NCI-H345 treated with DMSO at 0.1 percent for 48 hours (cell line): Measurements from ENCODE around the gene FRMD7.

Experiments
- DNase-seq: peaks from one replicate; lab custom pipeline; 2025; ENCODE audit not compliant: unreplicated experiment; lab: John Stamatoyannopoulos, UW

The FRMD7 gene

GRCh38 chrX:132037479-132037993 is 90.3 kb downstream of the FRMD7 start:
- DNase-seq = no peak

- DNase-seq = no peak
These were observed 93.2 kb downstream of the FRMD7 start for GRCh38 chrX:132034648-132035047.

- no peak for DNase-seq
These were observed 94.7 kb downstream of the FRMD7 start for GRCh38 chrX:132033166-132033565.

GRCh38 chrX:132031867-132032266 is 96.0 kb downstream of the FRMD7 start:
- no peak for DNase-seq

- DNase-seq = no peak
These were observed 97.6 kb downstream of the FRMD7 start for GRCh38 chrX:132030264-132030663.
